Renal cortical epithelial cell (primary cell): Measurements from ENCODE around the gene LHFPL2. TPM values are rescaled to one million over a fixed set of nuclear protein-coding genes. Genes with fewer than 3 reads are reported as not detected.
A peak's percentile ranks its signal among the peaks of the same experiment; 100 is the strongest.
"Not testable (repeated sequence)": the region's sequence is repeated elsewhere in the genome, so short reads cannot be mapped to it uniquely, and the experiment has no call there.

Source experiments
- DNase-seq: peaks from one replicate; pipeline ENCODE4 v3.0.0-alpha.2; 2011; ENCODE audit warnings: low read depth
- total RNA-seq: library from RNA; depleted of rRNA; stranded (reverse); fragments of >200 nt; gene quantifications from 2 replicates; pipeline ENCODE4 v1.2.3, GENCODE V29; 2014

The LHFPL2 gene
- total RNA-seq, 1 donor from 2014 or later, result 19.2 TPM

DNA sequence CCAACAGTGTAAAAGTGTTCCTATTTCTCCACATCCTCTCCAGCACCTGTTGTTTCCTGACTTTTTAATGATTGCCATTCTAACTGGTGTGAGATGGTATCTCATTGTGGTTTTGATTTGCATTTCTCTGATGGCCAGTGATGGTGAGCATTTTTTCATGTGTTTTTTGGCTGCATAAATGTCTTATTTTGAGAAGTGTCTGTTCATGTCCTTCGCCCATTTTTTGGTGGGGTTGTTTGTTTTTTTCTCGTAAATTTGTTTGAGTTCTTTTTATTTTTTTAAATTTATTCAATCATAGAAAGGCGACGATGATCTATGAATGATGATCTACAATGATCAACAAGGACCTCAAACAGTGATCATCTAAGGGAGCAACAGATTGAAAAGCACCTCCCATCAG lies 28.5 kb downstream of the LHFPL2 start:
- DNase-seq, result not testable (repeated sequence)

DNA sequence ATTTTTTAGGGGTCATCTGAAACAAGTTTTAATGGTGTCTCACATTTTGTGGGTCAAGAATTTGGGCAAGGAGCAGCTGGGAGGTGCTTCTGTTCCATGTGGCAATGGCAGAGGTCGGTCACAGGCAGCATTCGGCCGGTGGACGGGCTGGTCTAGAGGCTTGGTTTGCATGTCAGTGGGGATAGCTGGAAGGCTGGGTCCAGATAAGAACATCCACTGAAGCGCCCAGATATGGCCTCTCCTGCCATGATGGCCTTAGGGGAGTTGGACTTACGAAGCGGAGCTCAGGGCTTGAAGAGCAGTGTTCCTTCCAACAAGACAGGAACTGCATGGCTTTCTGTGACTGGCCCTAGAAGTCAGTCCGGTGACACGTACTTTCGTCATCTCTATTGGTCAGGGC lies 30.3 kb downstream of the LHFPL2 start:
- DNase-seq, result no peak

DNA sequence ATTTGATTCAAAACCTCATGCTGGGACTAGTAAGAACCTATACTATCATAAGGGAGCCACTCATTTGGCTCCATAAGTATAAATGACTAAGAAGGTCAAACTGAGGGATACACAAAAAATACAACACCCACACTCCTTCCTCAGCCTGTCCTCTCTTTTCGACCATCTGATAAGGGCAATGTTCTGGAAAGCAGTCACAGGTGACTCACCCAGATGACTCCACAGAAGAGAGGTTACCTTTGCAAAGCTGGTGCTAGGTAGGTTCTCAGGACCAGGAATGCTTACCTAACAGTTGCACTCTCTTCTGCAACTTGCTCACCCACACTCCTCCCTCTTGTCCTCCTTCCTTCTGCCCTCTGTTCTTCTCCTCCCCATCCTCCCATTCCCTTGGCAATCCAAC lies 32.9 kb downstream of the LHFPL2 start:
- DNase-seq, result peak; percentile 61

DNA sequence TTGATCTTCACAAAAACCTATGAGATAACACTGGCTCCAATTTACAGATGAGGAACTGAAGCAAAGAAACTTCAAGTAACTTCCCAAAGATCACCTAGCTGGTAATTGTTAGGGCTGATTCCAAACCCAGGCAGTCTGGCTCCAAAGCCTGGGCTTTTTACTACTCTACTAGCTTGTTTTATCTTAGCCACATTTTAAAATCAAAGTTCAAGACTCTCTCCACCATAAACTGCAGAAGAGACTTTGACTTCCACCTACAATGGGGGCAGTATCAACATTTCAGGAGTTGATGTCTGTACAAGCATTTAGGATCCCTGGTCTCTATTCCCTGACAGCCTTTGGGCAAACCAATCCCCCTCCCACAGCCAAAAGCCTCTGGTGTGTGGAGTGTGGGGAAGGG lies 33.8 kb downstream of the LHFPL2 start:
- DNase-seq, result no peak

DNA sequence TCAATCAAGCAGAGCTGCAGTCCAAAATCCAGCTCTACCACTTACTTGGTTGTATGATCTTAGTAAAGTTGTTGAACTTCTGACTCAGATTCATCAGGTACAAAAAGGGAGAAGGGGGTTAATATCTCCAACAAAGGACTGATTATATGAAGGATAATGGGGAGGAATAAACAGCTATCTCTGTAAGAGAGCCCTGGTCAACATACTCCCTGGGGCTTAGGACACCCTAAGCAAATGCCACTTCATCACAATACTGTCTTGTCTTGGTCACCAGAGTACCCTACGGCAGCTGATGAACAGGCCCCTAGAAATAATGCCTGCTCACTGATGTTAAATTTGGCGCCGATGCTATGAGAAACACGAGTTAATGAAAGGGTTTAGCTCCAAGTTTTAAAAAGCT lies 34.8 kb downstream of the LHFPL2 start:
- DNase-seq, result no peak

DNA sequence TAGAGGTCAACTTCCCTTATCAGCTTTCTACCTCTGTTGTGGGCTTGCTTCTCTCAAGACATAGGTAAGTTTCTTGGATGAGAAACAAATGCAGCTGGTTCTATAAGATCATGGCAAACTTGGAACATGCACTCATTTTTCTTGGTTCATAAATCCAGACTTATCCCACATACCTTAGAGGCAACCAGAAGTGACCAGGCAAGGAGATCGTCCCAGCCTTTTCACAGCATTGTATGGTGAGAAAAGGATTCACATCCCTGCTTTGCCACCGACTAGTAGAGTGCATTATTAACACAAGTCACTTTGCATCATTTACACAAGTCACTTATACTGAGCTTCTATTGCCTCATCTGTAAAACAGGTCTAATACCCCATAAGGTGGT lies 35.4 kb downstream of the LHFPL2 start:
- DNase-seq, result peak; percentile 51

DNA sequence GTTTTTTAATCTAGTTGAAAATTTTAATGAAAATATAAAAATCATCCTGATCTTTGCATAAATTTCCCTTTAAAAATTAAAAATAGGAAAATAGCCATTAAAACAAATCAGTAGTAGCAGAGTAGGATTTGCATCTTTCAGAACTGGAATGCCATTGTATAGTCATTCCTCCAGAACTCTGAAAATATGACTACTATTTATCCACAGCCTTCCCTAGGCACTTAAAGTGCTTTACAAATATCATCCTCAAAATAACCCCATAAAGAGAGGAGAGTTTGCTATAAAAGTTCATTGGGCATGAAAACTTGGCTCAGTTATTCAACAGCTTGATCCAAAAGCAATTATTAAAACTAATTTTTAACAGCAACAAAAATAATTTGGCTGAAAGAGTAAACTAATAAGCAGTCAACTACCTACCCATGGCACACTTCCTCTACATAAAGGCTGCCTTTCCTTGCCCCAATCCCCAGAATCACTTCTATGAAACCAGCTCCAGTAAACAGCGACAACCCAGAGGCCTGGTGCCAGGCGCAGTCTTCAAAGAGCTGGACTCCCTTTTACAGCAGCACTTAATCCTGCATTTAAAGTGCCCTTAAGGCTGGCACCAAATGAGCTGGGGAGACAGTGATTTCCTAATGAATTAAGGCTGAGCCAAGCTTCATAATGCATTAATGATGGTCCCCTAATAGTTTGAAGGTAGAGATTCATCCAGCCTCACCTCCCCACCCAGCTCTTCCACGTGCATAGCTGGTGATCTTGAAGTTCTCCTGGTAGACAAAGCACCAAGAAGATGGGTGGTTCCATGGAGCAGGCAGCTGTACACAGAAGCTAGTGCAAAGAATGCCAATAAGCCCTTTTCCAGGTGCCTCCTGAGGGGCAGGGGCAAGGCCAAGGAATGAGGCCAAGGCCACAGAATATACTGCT lies 36.1 kb downstream of the LHFPL2 start:
- peak; percentile 75 for DNase-seq

DNA sequence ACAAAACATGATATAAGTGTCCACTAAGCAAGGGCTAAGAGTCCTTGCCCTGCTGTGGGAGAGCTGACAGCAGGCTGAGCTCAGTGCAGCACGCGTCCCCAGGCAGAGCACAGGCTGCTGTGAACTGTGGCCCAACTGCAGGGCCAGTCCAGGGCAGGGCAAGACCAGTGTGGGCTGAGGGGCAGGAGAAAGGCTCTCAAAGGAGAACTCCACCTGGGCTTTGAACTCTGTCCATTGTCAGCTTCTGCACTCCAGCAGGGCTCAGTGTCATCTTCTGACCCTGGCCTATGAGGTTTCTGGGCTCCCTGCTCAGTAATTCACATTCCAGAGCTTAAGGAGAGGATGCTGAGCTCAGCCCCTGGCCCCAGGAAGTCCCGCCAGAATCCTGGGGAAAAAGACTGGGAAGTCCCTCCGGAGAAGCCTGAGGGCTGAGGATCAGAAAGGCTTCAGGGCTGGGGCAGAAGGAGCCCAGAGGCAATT lies 37.4 kb downstream of the LHFPL2 start:
- DNase-seq, result no peak

DNA sequence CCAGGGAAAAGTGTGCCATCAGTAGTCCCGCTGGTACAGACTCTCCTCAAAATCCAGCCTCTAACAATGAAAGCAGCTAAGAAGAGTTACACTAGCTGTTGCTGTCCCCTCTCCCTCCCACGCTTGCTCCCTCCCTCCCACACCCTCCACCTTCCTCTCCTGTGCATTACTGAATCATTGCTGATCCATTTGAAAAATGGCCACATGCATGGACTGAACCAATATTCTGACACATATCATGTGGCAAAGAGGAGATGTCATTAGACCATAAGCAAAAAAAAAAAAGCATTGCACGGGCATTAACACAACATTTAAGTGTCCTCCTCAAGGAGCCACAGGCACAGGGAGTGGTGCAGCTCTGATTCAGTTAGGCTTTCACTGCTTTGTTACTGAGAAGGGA lies 37.9 kb downstream of the LHFPL2 start:
- no peak for DNase-seq

DNA sequence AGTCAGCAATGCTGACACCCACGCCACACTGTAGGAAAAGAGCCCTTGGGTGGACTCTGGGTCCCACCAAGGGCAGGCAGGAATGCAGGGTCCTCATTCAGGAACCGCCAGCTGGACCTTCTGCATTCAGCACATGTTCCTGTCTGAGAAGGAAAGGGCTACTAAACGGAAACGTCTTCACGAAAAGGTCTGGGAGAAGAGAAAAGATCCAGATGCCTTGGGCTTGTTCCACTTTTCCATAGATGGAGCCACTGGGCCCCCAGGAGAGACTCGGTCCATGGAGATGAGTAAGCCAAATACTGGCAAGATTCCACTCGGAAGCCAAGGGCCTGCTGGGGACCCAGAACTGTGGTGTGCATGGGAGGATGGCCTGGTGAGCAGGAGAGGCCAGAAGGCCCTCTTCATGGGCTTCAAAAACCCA lies 38.4 kb downstream of the LHFPL2 start:
- DNase-seq, result no peak

DNA sequence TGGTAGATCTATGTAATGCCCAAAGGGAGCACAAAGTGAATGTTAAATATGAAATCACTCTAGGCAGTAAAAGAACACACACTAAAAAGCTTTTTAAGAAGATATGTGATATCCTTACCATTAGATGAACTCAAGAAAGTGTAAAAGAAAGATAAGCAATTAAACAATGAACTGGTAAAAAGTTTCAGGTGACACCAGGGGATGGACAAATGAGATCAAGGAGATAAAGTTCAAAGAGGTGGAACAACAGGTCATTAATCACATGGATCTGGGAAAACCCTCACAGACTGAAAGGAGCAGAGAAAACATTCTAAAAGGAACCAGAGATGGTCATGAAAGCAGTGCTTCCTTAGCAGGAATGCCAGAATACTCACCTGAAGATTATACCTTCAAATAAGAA lies 40.7 kb downstream of the LHFPL2 start:
- DNase-seq, result no peak

DNA sequence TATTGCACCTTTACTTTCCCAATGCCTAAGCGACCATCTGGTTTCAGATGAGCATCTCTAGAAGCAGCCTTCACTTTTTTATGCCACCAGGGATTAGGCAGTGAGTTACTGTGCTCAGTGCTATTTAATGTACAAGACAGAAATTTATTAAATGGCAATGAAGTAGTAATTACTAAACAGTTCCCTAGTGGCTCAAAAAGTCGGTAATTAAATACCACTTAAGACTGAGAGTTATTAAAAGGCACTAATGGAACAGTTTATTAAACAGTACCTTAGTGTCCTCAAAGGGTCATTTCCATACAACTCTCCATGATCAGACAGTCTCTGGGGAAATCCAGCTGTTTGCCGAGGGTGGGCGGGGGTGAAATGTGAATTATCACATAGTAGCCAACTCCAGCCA lies 42.3 kb downstream of the LHFPL2 start:
- no peak for DNase-seq

DNA sequence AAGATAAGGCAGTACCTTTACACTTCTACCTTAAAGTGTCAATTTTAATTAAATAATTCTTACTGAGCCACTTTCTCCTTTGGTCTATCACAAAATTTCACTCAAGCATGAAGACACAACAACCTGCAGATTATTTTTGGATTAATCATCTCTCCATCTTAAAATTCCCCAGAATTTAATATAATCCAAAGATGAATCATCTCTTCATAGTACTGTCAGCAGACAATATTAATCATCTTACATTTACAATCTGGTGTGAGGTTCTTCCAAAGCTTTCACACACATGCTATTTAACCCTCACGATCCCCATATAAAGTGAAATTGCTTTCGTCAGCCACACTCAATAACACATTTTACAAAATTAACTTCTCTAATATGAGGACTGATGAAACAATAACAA lies 43.0 kb downstream of the LHFPL2 start:
- no peak for DNase-seq

DNA sequence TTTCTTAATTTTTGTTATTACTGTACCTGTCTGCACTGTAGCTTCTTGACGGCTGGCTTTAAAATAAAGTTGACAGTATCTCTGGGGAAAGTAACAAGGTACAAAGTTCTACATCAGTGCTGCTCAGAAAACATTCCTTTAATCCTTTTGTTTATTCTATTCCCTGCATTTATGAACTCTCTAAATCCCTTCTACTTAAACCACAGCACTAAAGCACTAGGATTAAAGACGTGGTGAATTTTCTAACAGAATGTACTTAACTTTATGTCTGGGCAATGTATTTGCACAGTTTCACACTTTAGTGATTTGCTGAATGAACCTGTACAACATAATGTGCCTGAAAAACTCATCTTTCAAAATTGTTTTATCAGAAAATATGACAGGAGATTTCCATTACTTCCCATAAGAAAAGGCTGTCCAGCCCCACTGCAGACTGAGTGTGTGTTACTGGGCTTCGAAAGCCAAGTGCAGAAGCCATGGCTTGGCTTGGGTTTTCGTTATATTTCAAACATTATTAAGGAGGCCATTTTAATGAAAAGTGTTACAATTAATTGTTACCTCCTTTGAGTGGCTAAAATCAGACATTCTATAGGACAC lies 43.8 kb downstream of the LHFPL2 start:
- no peak for DNase-seq

DNA sequence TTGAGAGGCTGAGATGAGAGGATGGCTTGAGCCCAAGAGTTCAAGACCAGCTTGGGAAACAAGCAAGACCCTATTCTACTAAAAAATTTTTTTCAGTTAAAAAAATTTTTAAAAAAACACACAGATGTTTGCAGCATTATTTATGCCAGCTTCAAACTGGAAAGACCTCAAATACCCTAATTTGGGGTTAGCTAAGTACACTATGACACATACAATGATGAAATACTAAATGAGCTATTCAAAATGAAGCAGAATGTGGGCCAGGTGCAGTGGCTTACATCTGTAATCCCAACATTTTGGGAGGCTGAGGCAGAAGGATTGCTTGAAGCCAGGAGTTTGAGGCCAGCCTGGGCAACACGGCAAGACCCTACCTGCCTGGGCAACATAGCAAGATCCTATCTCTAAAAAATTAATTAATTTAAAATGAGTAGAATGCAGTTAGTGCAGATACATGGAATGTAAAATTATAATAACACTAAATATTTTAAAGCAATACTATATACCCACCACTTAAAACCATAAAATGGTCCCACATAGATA lies 44.9 kb downstream of the LHFPL2 start:
- DNase-seq, result no peak

DNA sequence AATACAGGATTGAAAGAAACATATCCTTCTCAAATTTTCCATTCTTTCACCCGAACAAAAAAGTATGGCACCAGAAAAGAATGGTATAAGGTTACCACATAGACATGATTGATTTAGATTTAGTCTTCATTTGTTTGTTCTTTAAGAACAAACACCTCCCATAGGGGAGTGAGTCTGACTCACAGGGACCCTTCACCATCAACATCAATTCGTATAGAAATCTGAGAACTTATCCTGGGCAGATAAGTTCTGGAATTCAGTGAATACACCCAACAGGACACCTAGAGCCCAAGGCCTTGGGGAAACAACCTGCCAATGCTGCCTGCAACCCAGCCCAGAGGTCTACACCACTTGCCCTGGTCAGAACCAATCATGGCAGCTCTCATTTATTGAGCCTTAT lies 46.2 kb downstream of the LHFPL2 start:
- no peak for DNase-seq

DNA sequence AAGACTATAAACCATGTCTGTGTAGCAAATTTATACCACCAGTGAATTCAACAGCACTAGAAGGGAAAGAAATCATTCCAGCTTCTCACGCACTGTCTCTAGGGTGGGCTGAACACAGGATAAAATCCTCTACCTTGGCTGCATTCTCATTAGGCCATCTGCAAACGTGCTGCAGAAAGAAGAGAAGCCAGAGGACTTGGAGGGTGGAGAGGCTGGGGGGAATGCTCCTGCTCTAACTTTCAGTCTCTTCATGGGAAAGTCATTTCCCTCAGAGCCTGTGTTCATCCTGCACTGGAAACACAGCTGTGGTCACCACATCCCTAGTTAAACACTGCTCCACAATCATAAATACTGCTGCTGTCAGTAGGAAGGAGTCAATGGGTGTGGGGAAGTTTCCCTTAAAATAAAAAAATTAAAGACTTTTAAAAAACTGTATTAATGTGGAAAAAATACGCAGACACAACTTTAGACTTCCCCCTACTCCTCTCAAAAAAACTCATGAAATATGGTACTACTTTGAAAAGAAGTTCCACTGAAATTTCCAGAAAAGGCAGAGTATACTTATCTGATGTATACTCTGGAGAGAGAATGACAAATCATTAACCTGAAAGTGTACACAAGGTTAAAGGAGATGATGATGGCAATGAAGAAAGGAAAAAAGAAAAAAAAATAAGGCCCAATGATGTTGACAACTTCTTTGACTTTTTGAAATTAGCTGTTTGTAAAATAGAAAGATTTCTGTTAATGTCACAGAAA lies 46.8 kb downstream of the LHFPL2 start:
- peak; percentile 56 for DNase-seq

DNA sequence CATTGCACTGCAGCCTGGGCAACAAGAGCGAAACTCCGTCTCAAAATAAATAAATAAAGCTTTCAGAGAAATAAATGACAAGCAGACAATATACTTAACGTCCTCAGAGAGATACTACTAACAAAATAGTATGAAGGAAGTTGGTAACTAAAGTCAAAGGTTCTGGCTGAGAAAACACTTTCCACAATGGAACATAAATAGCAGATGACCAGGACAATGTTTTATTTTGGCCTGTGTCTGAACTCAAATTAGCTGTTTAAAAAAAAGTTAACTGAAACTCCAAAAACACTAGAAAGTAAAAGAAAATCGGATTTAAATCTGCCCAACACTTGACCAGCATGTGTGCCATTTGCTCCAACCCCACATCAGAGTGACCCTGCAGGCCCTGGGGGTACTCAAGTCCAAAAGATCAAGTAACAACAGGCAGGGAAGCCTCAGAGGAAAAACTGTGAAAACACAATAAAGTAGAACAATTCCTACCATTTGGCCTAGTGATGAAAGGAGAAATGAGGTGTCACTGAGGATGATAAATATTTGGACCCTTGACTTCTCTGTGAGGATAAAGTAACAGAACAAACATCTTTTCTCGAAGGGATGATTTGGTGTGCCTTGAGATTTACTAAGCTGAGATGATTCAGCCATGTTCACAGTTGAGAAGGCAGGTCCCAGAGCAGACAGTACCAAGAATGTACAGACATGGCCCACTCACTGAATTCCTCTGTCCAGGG lies 47.7 kb downstream of the LHFPL2 start:
- peak; percentile 91 for DNase-seq

DNA sequence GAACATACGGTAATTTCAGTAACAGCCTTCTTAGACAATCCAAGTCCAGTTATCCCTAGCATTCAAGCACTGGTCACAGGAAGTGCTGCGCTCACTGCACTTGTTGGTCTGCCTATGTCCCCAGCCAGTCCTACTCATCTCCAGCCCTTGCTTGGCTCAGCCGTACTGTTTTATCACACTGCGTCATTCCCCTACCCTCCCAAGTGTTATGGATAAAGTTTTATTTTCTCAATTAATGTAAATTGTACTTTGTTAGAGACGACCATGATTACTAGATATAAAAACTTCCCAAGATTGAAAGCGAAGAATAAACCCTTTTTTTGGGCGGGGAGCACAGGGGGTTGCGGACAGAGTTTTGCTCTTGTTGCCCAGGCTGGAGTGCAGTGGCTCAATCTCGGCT lies 49.6 kb downstream of the LHFPL2 start:
- no peak for DNase-seq

DNA sequence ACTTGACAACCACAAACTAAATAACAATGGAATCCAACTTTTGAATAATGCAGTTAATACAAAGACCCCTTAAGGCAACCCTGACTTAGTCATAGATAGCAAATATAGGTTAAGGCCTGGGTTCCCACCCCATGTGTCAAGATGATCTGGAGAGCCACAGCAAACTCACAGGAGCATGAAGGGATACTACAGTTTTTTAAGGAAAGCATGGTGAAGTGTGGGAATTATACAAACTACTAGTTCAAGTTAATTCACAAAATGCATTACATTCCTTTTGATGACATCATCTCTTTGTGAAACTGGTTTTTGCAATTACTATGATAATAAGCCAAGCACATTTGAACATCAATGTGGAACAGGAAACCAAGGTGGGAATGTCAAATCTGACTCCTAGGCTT lies 50.6 kb downstream of the LHFPL2 start:
- peak; percentile 90 for DNase-seq
